Endothelial cell of hepatic sinusoid (primary cell): ENCODE data around the gene GRID1.

Experiments used
- in situ Hi-C: cut with HindIII; loops from 2 replicates; pipeline ENCODE4 v1.10.0; 2017; ENCODE audit warnings: low sequenced_read_pairs

The GRID1 gene

DNA sequence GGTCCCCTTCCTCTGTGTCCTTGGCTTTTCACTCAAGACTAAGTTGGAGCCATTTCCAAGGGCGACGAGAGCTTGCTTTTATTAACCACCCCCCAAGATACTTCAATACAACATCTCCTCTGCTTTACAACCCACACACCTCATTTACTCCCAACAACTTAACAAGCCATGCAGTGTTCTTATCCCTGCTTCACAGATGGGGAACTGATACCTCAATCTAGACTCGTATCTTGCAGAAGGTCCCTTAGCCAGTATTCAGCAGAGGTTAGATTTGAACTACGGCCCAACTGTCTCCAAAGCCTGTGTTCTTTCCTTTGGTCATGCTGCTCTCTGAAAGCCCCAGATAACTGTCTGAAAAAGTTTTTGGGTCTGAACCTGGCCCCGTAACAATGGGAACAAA is 444.8 kb downstream of the GRID1 start:
- in situ Hi-C loops: no loop called here

DNA sequence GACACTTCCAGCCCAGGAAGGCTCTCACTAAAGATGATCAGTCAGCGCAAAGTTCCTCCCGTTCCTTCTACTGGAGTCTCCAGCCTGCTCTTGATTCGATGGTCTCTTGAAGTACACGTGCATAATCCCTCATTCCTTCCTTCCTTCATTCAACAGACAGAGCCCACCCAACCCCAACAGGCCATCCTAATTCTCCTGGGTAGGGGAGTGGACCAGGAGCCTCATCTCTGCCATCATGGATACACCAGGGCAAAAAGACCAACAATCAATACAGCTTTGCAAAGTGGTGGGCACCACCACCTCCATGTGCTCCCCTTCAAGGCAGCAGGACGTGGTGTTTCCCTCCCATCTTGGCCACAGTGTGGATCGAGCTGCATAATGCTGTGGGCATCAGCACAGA is 446.3 kb downstream of the GRID1 start:
- in situ Hi-C loops: no loop called here

DNA sequence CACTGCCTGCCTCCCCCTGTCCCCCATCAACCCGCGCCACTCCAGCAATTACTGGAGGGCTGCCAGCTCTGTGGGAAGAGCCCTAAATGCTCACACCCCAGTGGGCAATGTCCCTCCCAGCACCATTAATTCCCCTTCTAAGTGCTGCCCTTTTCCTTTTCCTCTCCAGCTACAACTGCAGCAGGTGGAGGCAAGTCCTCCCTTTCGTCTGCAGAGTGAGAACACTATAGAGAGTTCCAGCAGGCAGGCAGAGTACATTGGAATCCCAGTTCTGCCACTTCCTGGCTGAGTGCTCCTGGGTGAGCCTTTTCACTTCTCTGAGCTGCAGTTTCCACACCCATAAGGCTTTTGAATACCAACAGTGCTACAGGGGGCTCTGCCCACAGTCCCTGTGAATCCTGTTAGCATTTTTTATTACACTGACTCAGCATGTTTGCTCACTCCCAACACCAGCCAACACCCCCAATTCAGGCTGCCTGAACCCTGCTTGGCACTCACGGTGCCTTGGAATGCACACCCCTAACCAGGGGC is 447.0 kb downstream of the GRID1 start:
- in situ Hi-C loops: no loop called here

DNA sequence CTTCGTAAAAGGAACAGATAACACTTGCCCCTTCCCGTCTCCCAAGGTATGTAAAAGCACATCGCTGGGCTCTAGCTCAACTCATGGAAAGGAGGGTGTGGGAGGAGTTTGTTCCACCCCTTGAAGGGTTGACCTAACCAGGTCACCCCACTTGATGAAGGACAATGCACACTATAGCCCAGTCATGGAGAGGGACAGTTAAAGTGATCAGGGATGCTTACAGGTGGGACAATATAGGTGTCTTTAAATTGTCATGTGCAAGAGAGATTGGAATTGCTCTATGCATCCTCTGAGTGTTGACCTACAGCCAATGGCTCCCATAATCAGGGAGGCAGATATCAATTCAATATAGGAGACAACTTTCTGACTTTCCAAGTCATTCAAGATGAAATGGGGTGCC is 448.2 kb downstream of the GRID1 start:
- in situ Hi-C loops: no loop called here

DNA sequence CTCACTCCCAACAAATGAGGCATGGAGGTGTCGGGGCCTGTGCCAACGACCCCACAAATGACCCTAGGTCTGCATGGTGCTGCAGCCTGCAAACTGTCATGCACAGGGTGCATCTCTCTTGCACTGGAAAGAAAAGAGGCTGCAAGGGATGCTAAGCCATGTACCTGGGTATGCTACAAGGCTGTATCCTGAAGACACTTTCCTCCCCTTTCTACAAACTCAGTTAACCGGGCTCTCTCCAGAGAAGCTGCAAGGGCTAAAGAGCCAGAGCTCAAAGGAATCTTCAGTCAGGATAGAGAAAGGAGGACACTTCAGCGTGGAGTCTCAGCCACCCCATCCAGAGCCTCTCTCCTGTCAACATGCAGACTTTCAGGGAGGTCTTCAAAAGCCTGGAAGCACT is 449.0 kb downstream of the GRID1 start:
- in situ Hi-C loops: no loop called here

DNA sequence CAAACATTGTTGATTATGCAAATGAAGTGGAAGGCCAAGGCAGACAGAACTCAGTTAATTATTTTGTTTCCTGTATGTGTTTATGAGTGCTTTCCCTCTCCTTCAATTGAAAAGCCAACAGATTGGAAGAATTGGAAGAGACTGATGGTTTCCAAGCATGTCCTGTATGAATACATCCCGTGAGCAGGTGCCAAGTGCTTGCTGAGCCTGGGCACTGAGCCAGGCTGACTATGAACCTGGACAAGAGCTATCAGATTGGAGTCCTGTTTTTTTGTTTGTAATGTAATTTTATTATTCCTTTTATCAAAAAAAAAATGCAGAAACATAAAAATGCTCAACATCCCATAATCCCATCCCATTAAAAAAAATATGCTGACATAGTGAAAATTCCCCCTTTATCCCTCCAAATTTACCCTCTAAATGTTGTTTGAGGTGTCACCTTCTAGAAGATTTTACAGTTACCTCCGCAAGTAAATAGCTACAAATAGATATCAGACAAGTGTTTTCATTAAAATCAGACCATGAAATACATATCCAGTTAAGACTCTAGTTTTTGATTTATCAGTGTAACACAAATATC is 449.5 kb downstream of the GRID1 start:
- in situ Hi-C loops: no loop called here

DNA sequence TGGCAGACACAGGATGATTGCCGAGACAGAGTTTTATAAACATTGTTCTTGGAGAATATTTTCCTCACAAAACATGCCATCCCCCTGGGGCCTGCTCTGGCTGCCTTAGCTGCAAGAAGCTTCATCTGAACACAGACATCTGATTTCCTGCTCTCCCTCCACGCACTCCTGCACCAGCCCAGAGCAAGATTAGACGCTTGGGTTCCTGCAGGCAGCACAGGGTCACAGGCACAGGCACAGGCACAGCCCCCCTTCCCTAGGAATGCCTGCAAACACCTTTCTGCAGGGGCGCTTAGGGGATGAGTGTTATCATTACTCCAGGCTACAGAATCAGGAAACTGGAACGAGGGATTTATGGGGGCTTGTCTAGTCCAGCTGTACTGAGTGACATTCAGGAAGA is 450.3 kb downstream of the GRID1 start:
- in situ Hi-C loops: no loop called here

DNA sequence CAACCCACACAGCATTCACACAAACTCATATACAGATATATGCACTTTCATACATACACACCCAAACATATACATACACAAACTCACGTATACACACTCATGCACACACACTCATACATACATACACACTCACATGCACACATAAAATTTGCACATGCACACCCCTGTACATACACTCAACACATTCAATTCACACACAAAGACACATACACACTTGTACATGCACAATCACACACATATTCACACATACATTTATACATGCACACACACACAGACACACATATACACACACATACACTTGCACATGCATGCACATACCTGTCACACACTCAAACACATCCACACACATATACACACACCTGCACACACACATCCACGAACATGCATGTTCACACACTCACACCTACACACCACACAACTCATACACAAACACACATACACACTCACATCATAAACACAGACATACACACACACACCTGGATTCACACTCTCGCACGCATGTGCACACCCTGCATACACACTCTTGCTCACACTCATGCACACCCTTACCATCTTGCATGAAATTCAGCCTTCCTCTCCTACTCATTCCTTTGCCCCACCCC is 451.2 kb downstream of the GRID1 start:
- in situ Hi-C loops: no loop called here

DNA sequence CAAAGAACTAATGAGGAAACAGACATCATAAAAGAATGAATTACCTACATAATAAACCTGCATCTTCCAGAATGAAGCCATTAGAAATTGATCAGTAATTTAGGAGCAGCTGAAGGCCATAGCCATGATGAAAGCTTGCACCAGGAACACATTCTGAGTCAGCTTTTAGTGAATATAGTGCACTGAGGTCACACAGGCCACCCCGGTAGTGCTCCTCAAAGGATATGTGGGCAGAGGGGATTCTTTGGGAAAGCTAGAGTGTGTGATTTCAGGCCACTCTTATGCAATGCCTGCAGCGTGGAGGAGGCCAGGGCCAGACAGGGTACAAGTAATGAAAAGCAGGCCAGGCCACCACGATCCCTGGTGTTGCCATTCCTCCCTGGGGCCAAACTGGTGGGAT is 451.9 kb downstream of the GRID1 start:
- in situ Hi-C loops: no loop called here

DNA sequence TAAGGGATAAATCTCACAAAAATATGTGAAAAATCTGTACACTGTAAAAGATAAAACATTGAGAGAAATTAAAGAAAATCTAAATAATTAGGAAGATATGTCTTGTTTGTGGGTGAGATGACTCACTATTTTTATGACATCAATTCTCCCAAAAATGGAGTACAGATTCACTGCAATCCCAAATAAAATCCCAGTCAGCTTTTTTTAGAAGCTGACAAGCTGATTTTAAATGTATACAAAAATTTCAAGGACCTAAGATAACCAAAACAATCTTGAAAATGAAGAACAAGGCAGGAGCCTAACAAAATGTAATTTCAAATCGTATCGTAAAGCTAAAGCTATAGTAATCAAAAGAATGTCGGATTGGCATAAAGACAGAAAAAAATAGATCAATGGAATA is 458.1 kb downstream of the GRID1 start:
- in situ Hi-C loops: no loop called here

DNA sequence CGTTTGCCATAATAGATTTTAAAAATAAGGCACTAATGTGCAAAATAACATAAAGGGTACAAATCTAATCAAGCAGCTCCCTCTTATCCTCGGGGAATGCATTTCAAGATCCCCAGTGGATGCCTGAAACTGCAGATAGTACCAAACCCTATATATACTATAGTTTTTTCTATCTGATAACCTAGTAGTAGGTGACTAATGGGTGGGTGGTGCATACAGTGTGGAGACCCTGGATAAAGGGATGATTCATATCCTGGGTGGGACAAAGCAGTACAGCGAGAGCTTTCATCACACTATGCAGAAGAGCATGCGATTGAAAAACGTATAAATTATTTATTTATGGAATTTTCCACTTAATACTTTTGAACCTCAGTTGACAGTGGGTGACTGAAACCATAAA is 464.5 kb downstream of the GRID1 start:
- in situ Hi-C loops: no loop called here

DNA sequence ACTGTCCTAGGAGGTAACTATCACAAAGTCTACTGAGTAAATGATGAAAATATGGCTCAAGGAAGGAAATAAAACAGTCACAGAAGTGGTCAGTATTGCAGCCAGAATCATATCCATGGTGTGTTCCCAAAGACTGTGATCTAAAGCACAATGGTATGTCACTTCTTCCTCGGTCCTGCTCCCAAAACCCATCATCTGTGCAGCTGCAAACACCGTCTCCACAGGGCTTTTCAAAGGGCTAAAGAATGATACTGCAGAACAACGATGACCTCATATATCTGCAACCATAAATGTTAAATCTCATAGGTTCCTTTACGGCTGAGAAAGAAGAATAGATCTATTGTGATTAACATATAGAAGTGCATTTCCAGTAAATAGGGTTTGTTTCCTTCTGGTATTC is 465.0 kb downstream of the GRID1 start:
- in situ Hi-C loops: no loop called here

DNA sequence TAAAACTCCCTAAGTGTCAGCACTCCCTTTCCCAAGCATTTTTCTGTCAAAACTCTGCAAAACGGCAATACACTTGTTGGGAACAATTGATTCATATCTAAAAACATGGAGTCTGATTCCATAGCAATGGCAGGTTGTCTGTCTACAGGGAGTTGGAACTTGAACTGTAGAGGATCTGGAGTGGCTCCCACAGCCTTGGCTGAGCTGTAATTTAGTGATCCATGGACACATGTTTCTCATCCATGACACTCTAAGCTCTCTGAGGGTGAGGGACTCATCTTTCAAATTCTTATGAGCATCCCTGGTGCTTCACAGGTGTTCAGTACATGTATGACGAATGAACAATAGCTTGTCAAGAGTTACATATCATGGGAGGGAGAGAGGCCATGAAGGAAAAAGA is 466.1 kb downstream of the GRID1 start:
- in situ Hi-C loops: no loop called here

DNA sequence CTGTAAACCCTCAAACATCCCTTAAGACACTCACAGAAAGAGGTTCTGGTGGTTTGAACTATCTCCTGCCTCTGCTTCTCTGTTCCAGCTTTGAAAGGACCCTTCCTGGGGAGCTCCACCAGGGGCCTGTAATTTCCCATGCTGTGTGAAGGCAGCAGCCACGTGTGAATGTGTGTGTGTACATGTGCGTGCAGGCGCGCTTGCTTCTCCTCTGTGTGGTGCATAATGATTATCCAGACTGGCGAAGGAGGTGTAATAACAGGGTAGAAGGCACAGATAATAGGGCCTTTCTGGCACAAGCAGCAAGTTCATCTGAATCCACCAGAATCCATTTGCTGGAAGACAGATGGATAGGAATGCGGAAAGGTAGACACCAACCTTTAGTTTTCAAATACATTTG is 466.5 kb downstream of the GRID1 start:
- in situ Hi-C loops: no loop called here

DNA sequence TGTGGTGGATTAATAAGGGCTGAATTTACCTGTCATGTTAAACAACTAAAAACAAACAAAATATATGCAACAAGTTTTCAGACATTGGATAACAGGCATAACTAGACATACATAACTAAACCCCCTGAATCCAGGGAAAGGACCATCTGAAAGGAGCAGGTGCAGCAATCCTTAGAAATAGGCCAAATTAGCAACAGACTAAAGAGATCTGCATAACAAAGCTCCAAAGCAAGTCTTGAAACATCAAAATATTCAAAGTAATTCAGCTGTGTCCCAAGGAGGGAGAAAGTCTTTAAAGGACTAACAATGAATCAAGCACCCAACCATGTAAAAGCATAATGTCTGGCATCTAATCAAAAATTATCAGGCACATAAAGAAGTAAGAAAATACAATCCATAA is 475.1 kb downstream of the GRID1 start:
- in situ Hi-C loops: no loop called here

DNA sequence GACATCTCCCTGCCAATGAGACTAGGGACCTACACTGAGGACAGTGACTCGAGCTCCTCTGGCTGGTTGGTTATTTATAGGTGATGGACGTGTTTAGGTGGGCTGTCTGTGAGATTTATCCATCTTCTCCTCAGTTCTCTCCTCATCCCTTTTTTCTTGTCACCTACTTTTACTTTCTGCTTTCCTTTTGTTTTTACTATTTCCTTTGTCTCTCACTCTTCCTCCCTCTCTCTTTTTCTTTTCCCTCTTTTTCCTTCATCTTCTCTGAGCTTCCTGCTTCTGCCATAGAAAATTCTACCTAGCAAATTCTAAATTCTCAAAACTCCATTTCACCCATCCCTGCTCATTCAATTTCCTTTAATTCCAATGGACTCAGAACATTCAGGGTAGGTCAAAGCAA is 478.0 kb downstream of the GRID1 start:
- in situ Hi-C loops: no loop called here

DNA sequence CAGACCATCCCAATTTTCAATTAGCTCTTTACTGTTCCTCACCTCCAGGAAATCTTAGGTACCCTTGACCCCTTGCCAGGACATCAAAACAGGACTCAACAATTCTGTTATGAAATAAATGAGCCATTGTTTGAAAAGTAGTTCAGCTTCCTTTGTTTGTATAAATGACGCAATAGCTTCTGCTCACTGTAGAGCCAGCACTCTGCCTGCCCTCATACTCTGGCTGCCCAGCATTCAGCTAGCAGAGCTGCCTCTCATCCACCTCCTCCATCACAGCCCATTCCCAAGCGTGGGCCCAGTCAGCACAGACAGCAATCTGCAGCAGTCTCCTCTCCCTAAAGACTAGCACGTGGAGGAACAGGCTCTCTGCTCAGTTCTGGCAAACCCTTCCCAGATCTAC is 478.6 kb downstream of the GRID1 start:
- in situ Hi-C loops: no loop called here

DNA sequence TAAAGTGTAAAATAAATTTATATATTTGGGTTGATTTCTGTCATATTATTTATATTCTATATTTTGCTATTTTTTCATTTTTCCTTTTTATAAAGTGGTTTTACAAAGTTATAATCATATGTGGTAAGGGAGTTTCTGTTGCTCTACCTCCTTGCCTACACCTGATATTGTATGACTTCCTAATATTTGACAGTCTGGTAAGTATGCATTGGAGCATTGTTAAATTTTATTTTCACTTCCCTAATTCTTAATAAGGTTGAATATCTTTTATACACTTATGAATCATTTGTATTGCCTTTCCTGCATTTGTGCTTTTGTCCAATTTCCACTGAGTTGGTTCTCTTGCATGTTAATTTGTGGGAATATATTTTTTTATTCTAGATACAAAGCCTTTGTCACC is 492.4 kb downstream of the GRID1 start:
- in situ Hi-C loops: no loop called here

DNA sequence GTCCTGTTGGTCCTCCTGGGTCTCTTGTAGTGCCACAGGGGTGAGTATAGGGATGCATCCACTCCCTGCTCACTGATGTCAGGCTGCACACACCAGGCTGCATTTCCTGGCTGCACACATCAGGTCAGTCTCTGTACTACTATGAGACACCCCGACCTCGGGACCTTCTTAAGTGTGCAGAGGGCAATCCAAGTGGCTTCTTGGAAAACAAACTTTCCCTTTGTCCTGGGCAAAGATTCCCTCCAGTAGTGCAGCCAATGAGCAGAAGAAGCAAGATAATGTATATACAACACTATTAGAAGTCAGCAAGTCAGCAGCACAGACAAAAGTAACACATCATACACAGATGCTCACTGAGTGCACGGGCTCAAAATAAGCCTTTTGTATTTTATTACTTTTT is 493.5 kb downstream of the GRID1 start:
- in situ Hi-C loops: no loop called here

DNA sequence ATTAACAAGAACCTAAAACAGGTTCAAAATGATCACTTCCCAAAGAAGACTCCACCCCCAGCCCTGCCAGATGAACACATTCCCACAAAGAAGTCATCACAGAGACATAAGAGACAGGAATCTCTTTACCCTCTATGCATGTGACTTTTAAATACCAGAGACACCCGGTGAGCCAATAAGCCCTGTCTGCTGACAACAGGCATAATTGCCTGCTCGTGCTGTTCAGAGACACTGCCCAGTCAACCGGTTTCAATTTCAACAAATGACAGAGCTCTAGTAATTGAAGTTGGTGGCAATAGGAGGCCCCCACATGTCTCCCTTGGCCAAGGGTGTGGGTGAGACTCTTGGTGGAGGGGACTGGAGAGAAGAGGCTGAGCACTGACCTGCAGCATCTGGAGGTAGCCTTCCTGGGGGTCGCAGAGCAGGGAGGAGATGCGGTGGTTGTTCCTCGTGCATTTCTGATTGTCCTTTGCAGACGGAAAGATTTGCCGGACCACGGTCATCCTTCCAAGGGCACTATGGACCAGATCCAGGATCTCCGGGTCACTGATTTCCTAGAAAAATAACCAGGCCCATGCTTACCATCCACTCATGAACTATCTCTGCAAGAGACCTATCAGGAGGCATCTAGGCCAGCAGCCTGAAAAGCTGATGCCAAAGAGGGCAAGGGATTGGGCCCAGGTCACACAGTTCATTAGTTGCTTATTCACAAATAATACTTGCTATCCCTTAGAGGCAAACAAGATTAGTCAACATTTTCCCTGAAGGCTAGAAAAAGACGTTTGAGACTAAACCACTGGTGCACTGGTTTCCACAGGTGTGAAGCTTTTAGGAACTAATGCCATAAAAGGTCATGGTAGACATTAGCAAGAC is 497.7 kb downstream of the GRID1 start:
- in situ Hi-C loops: no loop called here

DNA sequence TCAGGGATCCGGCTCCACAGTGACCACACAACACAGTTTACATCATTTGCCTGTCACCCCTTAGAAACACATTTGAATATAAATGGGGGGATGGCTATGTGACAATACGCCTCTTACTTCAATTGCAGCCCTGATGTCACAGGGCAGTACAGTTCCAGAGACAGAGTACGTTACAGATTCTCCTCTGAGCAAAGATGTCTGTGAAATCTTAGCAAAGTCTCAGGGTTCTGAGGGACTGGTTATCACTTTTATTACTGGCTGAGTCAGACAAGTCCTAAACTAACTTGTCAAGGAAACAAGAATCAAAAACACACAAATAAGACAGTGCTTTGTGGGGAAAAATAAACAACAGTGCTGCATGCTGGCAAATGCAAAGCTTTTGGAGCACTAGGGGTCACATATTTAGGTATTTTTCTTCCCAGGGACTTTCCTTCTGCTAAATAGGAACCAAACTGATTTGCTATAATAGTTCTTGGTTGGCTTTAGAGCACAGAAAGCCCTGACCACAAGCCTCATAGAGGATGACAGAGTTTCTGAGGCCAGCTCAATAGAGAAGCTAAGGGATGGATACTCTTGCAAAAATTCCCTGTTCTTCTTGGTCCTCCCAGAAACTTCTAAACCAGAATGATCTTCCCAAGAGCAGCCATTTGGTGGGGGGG is 501.6 kb downstream of the GRID1 start:
- in situ Hi-C loops: no loop called here

DNA sequence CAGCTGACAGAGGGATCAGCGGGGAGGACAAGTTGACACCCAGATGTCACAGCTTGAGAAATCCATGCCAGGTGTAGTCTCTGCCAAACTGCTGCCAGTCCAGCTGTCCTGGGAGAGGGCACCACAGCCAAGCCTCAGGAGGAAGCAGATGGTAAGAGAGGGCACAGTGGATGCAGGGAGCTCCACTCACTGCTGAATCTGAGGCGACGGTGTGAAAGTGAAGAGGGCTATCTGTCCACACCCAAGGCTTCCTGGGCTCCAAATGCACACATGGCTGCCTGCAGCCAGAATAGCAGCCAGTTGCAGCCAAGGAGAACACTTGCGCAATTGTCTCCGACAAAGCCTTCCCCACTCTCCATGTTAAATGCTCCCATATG is 502.4 kb downstream of the GRID1 start:
- in situ Hi-C loops: no loop called here
